ENCODE results near the gene XKRX. TPM values are rescaled to one million over a fixed set of nuclear protein-coding genes. Genes with fewer than 3 reads are reported as not detected.

Gene XKRX
- total RNA-seq, 1 experiment from 2014 or later = 0.21 TPM

DNA sequence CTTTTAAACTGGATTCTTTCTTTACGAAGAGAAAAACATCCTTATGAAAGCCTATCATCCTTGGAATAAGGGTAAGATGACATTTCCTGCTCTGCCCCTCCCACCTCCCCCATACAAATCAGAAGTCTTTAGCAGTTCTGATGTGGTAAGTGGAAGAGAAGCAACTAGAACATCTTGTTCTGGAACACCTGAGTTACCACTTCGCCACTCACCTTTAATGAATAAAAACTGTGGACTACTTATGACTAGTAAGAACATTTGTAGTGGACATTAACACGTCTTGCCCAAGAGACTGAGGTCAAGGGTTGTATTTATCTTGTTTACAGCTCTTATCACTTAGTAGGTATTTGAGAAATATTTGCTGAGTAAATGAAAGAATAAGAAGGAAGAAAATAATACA, 4.3 kb downstream of the XKRX start:
- CTCF ChIA-PET = no interaction called here
- no peak overlapping the region for H3K27ac ChIP-seq (ENCODE audit: low read length)
- no TSS peak for BruUV-seq (replicated peaks)
- DNase-seq (ENCODE audit: low read depth, low spot score) = no peak
- no peak for ATAC-seq
- POLR2A ChIA-PET = no interaction called here
- no peaks in the 10 kb centered on the region for H3K9me3 ChIP-seq (ENCODE audit: control insufficient read depth, insufficient read depth, low read depth, low read length)
- peaks cover 2% of the 10 kb centered on the region; the same call in 1 of the 2 replicates for H3K27me3 ChIP-seq (ENCODE audit: control insufficient read depth, insufficient read depth, low read length)
- H3K4me1 ChIP-seq (ENCODE audit: control insufficient read depth, insufficient read depth, low read length) = peaks cover under 1% of the 10 kb centered on the region
- in situ Hi-C loops (cut with HindIII; ENCODE audit: low pct_unique_long_range_greater_than_20kb, low sequenced_read_pairs) (no loop called here), intact Hi-C loops (cut with micrococcal nuclease; ENCODE audit: unreplicated experiment) (no loop called here)
- H3K4me3 ChIP-seq (ENCODE audit: low read depth in 2 of 2, low read length in 2 of 2) = no peak overlapping the region
- H3K36me3 ChIP-seq (ENCODE audit: control insufficient read depth, insufficient read depth, low read length) = no peaks in the 10 kb centered on the region
- TF ChIP-seq POLR2AphosphoS5 (IDR thresholded peaks at IDR 0.05; ENCODE audit: low read depth, low read length) (no peak), TCF7L2 (IDR thresholded peaks at IDR 0.05; ENCODE audit: low read depth, low read length) (no peak), SIN3A (IDR thresholded peaks at IDR 0.05; ENCODE audit: borderline replicate concordance, insufficient read depth, low read depth, low read length) (no peak)
- TF ChIP-seq, protein P1, sequence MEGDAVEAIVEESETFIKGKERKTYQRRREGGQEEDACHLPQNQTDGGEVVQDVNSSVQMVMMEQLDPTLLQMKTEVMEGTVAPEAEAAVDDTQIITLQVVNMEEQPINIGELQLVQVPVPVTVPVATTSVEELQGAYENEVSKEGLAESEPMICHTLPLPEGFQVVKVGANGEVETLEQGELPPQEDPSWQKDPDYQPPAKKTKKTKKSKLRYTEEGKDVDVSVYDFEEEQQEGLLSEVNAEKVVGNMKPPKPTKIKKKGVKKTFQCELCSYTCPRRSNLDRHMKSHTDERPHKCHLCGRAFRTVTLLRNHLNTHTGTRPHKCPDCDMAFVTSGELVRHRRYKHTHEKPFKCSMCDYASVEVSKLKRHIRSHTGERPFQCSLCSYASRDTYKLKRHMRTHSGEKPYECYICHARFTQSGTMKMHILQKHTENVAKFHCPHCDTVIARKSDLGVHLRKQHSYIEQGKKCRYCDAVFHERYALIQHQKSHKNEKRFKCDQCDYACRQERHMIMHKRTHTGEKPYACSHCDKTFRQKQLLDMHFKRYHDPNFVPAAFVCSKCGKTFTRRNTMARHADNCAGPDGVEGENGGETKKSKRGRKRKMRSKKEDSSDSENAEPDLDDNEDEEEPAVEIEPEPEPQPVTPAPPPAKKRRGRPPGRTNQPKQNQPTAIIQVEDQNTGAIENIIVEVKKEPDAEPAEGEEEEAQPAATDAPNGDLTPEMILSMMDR (IDR thresholded peaks at IDR 0.05) = no peak
- TF ChIP-seq, protein P2, sequence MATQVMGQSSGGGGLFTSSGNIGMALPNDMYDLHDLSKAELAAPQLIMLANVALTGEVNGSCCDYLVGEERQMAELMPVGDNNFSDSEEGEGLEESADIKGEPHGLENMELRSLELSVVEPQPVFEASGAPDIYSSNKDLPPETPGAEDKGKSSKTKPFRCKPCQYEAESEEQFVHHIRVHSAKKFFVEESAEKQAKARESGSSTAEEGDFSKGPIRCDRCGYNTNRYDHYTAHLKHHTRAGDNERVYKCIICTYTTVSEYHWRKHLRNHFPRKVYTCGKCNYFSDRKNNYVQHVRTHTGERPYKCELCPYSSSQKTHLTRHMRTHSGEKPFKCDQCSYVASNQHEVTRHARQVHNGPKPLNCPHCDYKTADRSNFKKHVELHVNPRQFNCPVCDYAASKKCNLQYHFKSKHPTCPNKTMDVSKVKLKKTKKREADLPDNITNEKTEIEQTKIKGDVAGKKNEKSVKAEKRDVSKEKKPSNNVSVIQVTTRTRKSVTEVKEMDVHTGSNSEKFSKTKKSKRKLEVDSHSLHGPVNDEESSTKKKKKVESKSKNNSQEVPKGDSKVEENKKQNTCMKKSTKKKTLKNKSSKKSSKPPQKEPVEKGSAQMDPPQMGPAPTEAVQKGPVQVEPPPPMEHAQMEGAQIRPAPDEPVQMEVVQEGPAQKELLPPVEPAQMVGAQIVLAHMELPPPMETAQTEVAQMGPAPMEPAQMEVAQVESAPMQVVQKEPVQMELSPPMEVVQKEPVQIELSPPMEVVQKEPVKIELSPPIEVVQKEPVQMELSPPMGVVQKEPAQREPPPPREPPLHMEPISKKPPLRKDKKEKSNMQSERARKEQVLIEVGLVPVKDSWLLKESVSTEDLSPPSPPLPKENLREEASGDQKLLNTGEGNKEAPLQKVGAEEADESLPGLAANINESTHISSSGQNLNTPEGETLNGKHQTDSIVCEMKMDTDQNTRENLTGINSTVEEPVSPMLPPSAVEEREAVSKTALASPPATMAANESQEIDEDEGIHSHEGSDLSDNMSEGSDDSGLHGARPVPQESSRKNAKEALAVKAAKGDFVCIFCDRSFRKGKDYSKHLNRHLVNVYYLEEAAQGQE (IDR thresholded peaks at IDR 0.05; ENCODE audit: insufficient read depth in 1 of 2, low read depth in 2 of 2, low read length in 1 of 2) = no peak

DNA sequence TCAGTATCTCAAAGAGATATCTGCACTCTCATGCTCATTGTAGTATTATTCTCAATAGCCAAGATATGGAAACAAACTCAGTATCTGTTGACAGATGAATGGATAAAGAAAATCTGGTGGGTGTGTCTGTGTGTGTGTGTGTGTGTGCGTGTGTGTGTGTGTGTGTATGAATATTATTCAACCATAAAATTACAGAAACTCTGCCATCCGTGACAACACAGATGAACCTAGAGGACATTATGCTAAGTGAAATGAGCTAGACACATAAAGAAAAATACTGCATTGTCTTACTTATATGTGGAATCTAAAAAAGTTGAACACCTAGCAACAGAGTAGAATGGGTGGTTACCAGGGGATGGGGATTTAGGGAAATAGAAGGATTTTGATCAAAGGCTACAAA, 13.2 kb downstream of the XKRX start:
- in situ Hi-C loops (cut with HindIII; ENCODE audit: low pct_unique_long_range_greater_than_20kb, low sequenced_read_pairs) (no loop called here), intact Hi-C loops (cut with micrococcal nuclease; ENCODE audit: unreplicated experiment) (no loop called here)
- CTCF ChIA-PET = no interaction called here
- no TSS peak for BruUV-seq (replicated peaks)
- peaks cover 7% of the 10 kb centered on the region; the same call in 1 of the 2 replicates for H3K27me3 ChIP-seq (ENCODE audit: control insufficient read depth, insufficient read depth, low read length)
- ATAC-seq (no peak), DNase-seq (ENCODE audit: low read depth, low spot score) (no peak)
- no peaks in the 10 kb centered on the region for H3K4me1 ChIP-seq (ENCODE audit: control insufficient read depth, insufficient read depth, low read length)
- TF ChIP-seq, protein P1 (IDR thresholded peaks at IDR 0.05) = no peak
- no peak for TF ChIP-seq SIN3A (IDR thresholded peaks at IDR 0.05; ENCODE audit: borderline replicate concordance, insufficient read depth, low read depth, low read length)
- TF ChIP-seq TCF7L2 (IDR thresholded peaks at IDR 0.05; ENCODE audit: low read depth, low read length) = no peak
- TF ChIP-seq, protein P2 (IDR thresholded peaks at IDR 0.05; ENCODE audit: insufficient read depth in 1 of 2, low read depth in 2 of 2, low read length in 1 of 2) = no peak
- TF ChIP-seq POLR2AphosphoS5 (IDR thresholded peaks at IDR 0.05; ENCODE audit: low read depth, low read length) = no peak
- no peaks in the 10 kb centered on the region for H3K36me3 ChIP-seq (ENCODE audit: control insufficient read depth, insufficient read depth, low read length)
- POLR2A ChIA-PET = no interaction called here
- H3K4me3 ChIP-seq (ENCODE audit: low read depth in 2 of 2, low read length in 2 of 2) = no peak overlapping the region
- no peak overlapping the region for H3K27ac ChIP-seq (ENCODE audit: low read length)
- no peaks in the 10 kb centered on the region for H3K9me3 ChIP-seq (ENCODE audit: control insufficient read depth, insufficient read depth, low read depth, low read length)

All from Panc1 (cell line).